ENCODE results near the gene FHIT. TPM values are rescaled to one million over a fixed set of nuclear protein-coding genes. Genes with fewer than 3 reads are reported as not detected.

Gene FHIT
- polyA plus RNA-seq, 1 experiment: 0.11 TPM

DNA sequence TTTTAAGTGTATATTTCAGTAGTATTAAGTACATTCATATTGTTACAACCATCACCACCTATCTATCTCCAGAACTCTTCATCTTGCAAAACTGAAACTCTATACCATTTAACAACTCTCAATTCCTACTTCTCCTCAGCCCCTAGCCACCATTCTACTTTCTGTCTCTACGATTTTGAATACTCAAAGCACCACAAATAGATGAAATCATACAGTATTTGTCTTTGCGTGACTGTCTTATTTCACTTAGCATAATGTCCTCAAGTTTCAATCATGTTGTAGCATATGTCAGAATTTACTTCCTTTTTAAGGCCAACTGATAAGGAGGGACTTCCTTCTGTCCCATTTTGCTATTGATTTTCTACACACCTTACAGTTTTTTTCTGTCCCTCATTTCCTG is 593.3 kb downstream of the FHIT start:
- no peak for DNase-seq (ENCODE audit: low read depth)
- ChIA-PET POLR2A (no interaction called here), CTCF (no interaction called here)
- no peaks in the 10 kb centered on the region for H3K36me3 ChIP-seq (ENCODE audit: control insufficient read depth, insufficient read depth, low read length)
- H3K4me3 ChIP-seq (ENCODE audit: low read depth, low read length): no peak overlapping the region
- TF ChIP-seq, protein P1, sequence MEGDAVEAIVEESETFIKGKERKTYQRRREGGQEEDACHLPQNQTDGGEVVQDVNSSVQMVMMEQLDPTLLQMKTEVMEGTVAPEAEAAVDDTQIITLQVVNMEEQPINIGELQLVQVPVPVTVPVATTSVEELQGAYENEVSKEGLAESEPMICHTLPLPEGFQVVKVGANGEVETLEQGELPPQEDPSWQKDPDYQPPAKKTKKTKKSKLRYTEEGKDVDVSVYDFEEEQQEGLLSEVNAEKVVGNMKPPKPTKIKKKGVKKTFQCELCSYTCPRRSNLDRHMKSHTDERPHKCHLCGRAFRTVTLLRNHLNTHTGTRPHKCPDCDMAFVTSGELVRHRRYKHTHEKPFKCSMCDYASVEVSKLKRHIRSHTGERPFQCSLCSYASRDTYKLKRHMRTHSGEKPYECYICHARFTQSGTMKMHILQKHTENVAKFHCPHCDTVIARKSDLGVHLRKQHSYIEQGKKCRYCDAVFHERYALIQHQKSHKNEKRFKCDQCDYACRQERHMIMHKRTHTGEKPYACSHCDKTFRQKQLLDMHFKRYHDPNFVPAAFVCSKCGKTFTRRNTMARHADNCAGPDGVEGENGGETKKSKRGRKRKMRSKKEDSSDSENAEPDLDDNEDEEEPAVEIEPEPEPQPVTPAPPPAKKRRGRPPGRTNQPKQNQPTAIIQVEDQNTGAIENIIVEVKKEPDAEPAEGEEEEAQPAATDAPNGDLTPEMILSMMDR (IDR thresholded peaks at IDR 0.05; ENCODE audit: insufficient read depth, low read depth, low read length): no peak
- H3K27me3 ChIP-seq (ENCODE audit: control insufficient read depth, insufficient read depth, low read length): no peaks in the 10 kb centered on the region

DNA sequence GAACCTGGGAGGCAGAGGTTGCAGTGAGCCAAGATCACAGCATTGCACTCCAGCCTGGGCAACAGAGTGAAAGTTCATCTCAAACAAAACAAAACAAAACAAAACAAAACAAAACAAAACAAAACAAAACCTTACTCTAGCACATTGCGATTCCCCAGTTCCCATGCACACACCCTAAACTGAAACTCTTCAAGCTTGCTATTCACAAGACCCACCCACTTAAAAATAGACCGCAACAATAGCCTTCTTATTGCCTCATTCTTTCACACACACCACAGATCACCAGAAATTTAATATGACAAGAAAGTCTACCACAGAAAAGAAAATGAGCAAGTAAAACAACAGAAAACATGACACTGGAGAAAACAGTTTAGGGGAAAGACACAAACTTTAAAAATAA is 598.4 kb downstream of the FHIT start:
- Histone ChIP-seq H3K36me3 (ENCODE audit: control insufficient read depth, insufficient read depth, low read length) (no peaks in the 10 kb centered on the region), H3K27me3 (ENCODE audit: control insufficient read depth, insufficient read depth, low read length) (no peaks in the 10 kb centered on the region), H3K4me3 (ENCODE audit: low read depth, low read length) (no peak overlapping the region)
- DNase-seq (ENCODE audit: low read depth): no peak
- TF ChIP-seq, protein P1 (IDR thresholded peaks at IDR 0.05; ENCODE audit: insufficient read depth, low read depth, low read length): no peak
- ChIA-PET POLR2A (no interaction called here), CTCF (no interaction called here)

DNA sequence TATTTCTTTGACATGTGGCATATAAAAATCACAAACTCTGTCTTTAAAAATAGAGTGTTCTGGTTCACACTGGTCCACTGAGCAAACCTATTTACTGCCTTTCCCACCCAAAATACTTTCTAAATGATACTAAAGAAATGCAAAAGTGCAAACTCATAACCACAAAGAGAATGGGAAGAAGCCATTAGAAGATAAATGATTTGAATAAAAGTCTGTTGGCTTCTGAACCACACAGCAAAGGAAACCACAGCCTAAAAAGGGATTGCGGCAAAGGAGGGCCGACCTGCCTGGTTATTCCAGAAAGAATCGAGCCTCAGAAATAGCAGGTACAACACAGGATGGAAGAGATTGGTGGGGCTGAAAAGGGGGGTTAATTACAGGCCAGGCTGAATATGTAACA is 599.5 kb downstream of the FHIT start:
- no peak for DNase-seq (ENCODE audit: low read depth)
- POLR2A ChIA-PET: no interaction called here
- Histone ChIP-seq H3K27me3 (ENCODE audit: control insufficient read depth, insufficient read depth, low read length) (no peaks in the 10 kb centered on the region), H3K4me3 (ENCODE audit: low read depth, low read length) (no peak overlapping the region), H3K36me3 (ENCODE audit: control insufficient read depth, insufficient read depth, low read length) (no peaks in the 10 kb centered on the region)
- CTCF ChIA-PET: no interaction called here
- TF ChIP-seq, protein P1 (IDR thresholded peaks at IDR 0.05; ENCODE audit: insufficient read depth, low read depth, low read length): no peak

DNA sequence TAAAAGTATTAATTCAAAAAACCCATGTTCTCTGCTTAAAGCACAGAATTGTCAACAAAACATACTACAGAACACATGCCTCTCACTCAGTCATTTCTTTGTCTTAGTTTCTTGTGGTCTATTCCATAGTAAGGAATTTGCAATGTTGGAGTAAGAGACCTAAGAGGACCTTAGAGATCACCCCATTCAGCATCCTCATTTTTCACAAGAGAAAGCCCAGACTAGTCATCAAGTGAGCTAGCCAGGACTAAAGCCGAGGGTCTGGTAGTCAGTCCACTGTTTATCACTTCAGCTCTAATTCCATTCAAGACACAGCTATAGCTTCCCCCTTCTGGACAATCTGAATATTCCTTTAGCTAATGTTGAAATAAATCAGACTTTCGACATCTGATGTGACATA is 601.1 kb downstream of the FHIT start:
- H3K27me3 ChIP-seq (ENCODE audit: control insufficient read depth, insufficient read depth, low read length): no peaks in the 10 kb centered on the region
- ChIA-PET CTCF (no interaction called here), POLR2A (no interaction called here)
- H3K36me3 ChIP-seq (ENCODE audit: control insufficient read depth, insufficient read depth, low read length): no peaks in the 10 kb centered on the region
- DNase-seq (ENCODE audit: low read depth): no peak
- TF ChIP-seq, protein P1 (IDR thresholded peaks at IDR 0.05; ENCODE audit: insufficient read depth, low read depth, low read length): no peak
- no peak overlapping the region for H3K4me3 ChIP-seq (ENCODE audit: low read depth, low read length)

DNA sequence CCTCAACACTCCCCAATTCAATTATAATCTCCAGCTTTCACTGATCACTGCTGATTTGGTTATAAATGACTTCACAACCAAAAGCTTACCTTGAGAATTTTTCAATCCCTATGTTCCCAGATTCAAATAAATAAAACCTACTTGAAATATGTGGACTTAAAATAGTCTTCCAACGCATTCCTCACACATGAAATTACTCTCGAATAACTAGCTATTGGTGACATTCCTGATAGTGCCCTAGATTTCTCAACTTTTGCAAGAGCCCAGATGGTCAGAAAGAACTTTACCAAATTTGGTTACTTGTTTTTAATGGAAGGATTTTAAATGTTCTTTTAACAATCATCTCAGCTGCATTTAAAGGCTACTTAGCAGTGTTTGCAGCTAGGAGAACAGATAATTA is 605.5 kb downstream of the FHIT start:
- Histone ChIP-seq H3K27me3 (ENCODE audit: control insufficient read depth, insufficient read depth, low read length) (no peaks in the 10 kb centered on the region), H3K36me3 (ENCODE audit: control insufficient read depth, insufficient read depth, low read length) (no peaks in the 10 kb centered on the region), H3K4me3 (ENCODE audit: low read depth, low read length) (no peak overlapping the region)
- no peak for DNase-seq (ENCODE audit: low read depth)
- POLR2A ChIA-PET: no interaction called here
- TF ChIP-seq, protein P1 (IDR thresholded peaks at IDR 0.05; ENCODE audit: insufficient read depth, low read depth, low read length): no peak
- CTCF ChIA-PET: no interaction called here

All from BJ (cell line).